ENCODE results near the gene PPP1R8. TPM values are rescaled to one million over a fixed set of nuclear protein-coding genes. Genes with fewer than 3 reads are reported as not detected.
"Not testable (repeated sequence)": the region's sequence is repeated elsewhere in the genome, so short reads cannot be mapped to it uniquely, and the experiment has no call there.

Gene PPP1R8
- total RNA-seq, 2 experiments from 2014 or later: 57.3 to 72.4 TPM

- no peaks in the 10 kb centered on the region for H3K4me1 ChIP-seq (ENCODE audit: insufficient read depth, low read length, poor library complexity, severe bottlenecking)
- H4K20me1 ChIP-seq (ENCODE audit: insufficient read depth, low read length): no peaks in the 10 kb centered on the region
- H3K4me3 ChIP-seq (ENCODE audit: low read depth, low read length, poor library complexity, severe bottlenecking): no peak overlapping the region
- H3K4me2 ChIP-seq (ENCODE audit: low read length): no peak overlapping the region
- H2AFZ ChIP-seq (ENCODE audit: low read length): no peak overlapping the region
- H3K79me2 ChIP-seq (ENCODE audit: insufficient read depth, low read depth, low read length): no peaks in the 10 kb centered on the region
- H3K27ac ChIP-seq (ENCODE audit: low read depth, low read length, poor library complexity, severe bottlenecking): no peak overlapping the region
- DNase-seq (ENCODE audit: low spot score): no peak
- ChIA-PET POLR2A (no interaction called here), CTCF (ENCODE audit: unreplicated experiment) (no interaction called here)
- intact Hi-C loops (cut with micrococcal nuclease; ENCODE audit: unreplicated experiment): no loop called here
- BruUV-seq (replicated peaks): no TSS peak
- no peaks in the 10 kb centered on the region for H3K9me3 ChIP-seq (ENCODE audit: low read length)
- no peaks in the 10 kb centered on the region for H3K9me2 ChIP-seq (ENCODE audit: insufficient read depth, low read length)
- TF ChIP-seq EZH2phosphoT487 (IDR thresholded peaks at IDR 0.05; ENCODE audit: borderline replicate concordance, low read depth, low read length) (no peak), CTCF (conservative IDR thresholded peaks at IDR 0.05; ENCODE audit: low read length) (no peak)
- H3K36me3 ChIP-seq (ENCODE audit: insufficient read depth, low read length): peaks cover 29% of the 10 kb centered on the region; the same call in 1 of the 2 replicates
These were observed 6.2 kb upstream of the PPP1R8 start for GRCh38 chr1:27824411-27824810.

DNA sequence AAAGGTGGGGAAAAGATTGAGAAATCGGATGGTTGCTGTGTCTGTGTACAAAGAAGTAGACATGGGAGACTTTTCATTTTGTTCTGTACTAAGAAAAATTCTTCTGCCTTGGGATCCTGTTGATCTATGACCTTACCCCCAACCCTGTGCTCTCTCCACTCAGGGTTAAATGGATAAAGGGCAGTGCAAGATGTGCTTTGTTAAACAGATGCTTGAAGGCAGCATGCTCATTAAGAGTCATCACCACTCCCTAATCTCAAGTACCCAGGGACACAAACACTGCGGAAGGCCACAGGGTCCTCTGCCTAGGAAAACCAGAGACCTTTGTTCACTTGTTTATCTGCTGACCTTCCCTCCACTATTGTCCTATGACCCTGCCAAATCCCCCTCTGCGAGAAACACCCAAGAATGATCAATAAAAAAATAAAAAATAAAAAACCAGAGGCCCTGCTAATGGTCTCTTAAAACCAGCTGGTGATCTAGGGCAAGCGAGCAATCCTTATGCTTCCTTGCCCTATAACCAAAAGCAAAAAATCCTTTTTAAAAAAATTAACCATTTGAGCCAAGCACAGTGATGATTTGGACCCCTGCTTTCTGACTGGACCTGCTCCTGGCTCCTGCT is 1.1 kb upstream of the PPP1R8 start:
- BruUV-seq (replicated peaks); DNase-seq (ENCODE audit: low spot score); CTCF ChIA-PET (ENCODE audit: unreplicated experiment); H3K9me3 ChIP-seq (ENCODE audit: low read length); intact Hi-C loops (cut with micrococcal nuclease; ENCODE audit: unreplicated experiment); H3K9me2 ChIP-seq (ENCODE audit: insufficient read depth, low read length): not testable (repeated sequence)
- peak overlapping the region; percentile 60 for H3K27ac ChIP-seq (ENCODE audit: low read depth, low read length, poor library complexity, severe bottlenecking)
- peaks cover 27% of the 10 kb centered on the region for H3K36me3 ChIP-seq (ENCODE audit: insufficient read depth, low read length)
- H4K20me1 ChIP-seq (ENCODE audit: insufficient read depth, low read length): peaks cover 23% of the 10 kb centered on the region
- peak overlapping the region; percentile 92 for H3K4me3 ChIP-seq (ENCODE audit: low read depth, low read length, poor library complexity, severe bottlenecking)
- H3K4me2 ChIP-seq (ENCODE audit: low read length): peak overlapping the region; percentile 90
- peaks cover 23% of the 10 kb centered on the region for H3K4me1 ChIP-seq (ENCODE audit: insufficient read depth, low read length, poor library complexity, severe bottlenecking)
- peaks cover 38% of the 10 kb centered on the region for H3K79me2 ChIP-seq (ENCODE audit: insufficient read depth, low read depth, low read length)
- POLR2A ChIA-PET: interaction anchor here (0.5 to 1.2 kb wide), 5 partner anchors 14 to 431 kb away, joined by 3 to 4 read pairs (median 3); no protein-coding TSS in a partner anchor
- 0 out of 2 replicates have a peak overlapping the region, but pooled peaks have one; percentile 78 for H2AFZ ChIP-seq (ENCODE audit: low read length)

DNA sequence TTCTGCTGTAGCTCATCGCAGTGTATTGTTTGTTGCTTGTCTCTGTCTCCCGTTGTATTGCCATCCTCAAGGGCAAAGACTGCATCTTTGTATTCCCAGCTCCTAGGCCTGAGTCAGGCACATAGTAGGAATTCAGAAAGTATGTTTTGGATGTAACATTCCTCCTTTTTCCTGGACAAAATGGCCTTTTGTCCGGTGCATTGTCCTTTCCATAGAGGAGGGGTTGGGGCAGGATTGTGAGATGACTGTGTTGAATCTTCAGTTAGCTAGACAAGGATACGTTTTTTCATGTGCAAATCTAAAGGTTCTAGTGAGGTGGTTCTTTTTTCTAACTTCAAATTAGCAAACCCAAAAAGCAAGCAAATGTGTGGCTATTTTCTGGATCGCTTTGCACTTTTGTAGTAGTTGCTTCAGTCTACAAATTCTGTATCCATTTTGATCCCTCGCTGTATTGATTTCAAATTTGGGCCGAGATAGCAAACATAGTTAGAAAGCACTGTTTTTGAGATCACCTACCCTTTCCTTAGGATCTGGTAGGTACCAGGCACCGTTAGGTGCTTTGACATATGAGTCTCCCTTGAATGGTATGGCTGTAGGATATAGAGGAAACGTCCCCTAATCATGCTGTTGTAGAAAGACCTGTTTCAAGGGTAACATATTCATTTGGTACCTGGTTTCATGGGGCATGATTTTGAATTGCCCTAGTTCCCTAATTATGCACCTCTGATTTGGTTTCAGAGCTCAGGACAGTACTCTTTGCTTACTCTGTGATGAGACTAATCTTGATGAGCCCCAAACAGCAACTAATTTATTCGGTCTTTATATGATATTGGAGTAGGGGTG is 1.2 kb downstream of the PPP1R8 start:
- DNase-seq (ENCODE audit: low spot score): no peak
- Histone ChIP-seq H3K27ac (ENCODE audit: low read depth, low read length, poor library complexity, severe bottlenecking) (no peak overlapping the region), H3K79me2 (ENCODE audit: insufficient read depth, low read depth, low read length) (peaks cover 60% of the 10 kb centered on the region), H3K4me1 (ENCODE audit: insufficient read depth, low read length, poor library complexity, severe bottlenecking) (peaks cover 23% of the 10 kb centered on the region), H3K36me3 (ENCODE audit: insufficient read depth, low read length) (peaks cover 51% of the 10 kb centered on the region), H4K20me1 (ENCODE audit: insufficient read depth, low read length) (peaks cover 23% of the 10 kb centered on the region), H3K9me2 (ENCODE audit: insufficient read depth, low read length) (no peaks in the 10 kb centered on the region), H3K4me3 (ENCODE audit: low read depth, low read length, poor library complexity, severe bottlenecking) (peak overlapping the region; percentile 92), H3K9me3 (ENCODE audit: low read length) (no peaks in the 10 kb centered on the region), H3K4me2 (ENCODE audit: low read length) (peak overlapping the region; percentile 90), H2AFZ (ENCODE audit: low read length) (no peak overlapping the region)
- ChIA-PET CTCF (ENCODE audit: unreplicated experiment) (no interaction called here), POLR2A (interaction anchor here (0.5 to 2.1 kb wide), 8 partner anchors 12 to 797 kb away, joined by 3 to 13 read pairs (median 5); partner anchors contain the start of gene STX12)
- TSS peak; percentile 53 for BruUV-seq (replicated peaks)
- TF ChIP-seq EZH2phosphoT487 (IDR thresholded peaks at IDR 0.05; ENCODE audit: borderline replicate concordance, low read depth, low read length) (no peak), CTCF (conservative IDR thresholded peaks at IDR 0.05; ENCODE audit: low read length) (no peak)
- intact Hi-C loops (cut with micrococcal nuclease; ENCODE audit: unreplicated experiment): loop anchor here (10.0 kb wide), 1 partner anchor 157 kb away; the partner anchor contains the start of gene IFI6
